Midbrain (tissue), 1 donor: ENCODE results near the gene FGF2.
"Not testable (repeated sequence)": the region's sequence is repeated elsewhere in the genome, so short reads cannot be mapped to it uniquely, and the experiment has no call there.

Source experiments
- DNase-seq: peaks from one replicate; lab custom pipeline; 2025; lab: John Stamatoyannopoulos, UW

Gene FGF2

GRCh38 chr4:122814426-122814825 is 12.2 kb upstream of the FGF2 start:
- DNase-seq: no peak

DNA sequence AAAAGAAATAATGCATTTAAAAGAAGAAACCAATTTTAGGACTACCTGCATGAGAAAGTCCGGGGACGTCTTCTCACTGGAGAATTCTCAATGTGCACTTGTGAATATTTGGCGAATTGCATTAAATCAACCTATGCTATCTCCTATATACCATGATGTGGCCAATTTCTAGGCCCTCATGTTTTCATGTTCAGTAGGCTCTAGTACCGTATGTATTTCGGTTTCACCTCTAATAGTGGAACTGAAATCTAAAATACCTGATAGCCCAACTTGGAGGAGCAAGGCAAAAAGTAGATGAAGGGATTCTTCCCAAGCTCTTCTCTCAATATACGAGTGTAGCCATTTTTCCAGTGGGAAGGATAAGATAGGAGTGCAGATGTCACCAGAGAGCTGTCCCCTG is 11.4 kb upstream of the FGF2 start:
- no peak for DNase-seq

DNA sequence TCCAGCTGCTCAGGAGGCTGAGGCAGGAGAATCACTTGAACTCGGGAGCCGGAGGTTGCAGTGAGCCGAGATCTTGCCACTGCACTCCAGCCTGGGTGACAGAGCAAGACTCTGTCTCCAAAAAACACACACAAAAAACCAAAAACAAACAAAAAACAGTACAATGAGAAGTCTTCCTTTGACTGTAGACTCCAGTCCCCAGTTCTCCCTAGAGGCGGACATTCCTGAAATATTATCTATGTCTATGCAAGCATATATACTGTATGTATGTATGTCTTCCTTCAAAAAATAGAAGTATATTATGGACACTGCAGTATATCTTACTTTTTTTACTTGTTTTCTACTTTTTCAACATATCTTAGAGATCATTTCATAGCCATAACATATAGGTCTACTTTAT is 10.2 kb upstream of the FGF2 start:
- no peak for DNase-seq

GRCh38 chr4:122819708-122820449 is 6.8 kb upstream of the FGF2 start:
- DNase-seq: no peak

GRCh38 chr4:122821092-122821491 is 5.5 kb upstream of the FGF2 start:
- DNase-seq: no peak

DNA sequence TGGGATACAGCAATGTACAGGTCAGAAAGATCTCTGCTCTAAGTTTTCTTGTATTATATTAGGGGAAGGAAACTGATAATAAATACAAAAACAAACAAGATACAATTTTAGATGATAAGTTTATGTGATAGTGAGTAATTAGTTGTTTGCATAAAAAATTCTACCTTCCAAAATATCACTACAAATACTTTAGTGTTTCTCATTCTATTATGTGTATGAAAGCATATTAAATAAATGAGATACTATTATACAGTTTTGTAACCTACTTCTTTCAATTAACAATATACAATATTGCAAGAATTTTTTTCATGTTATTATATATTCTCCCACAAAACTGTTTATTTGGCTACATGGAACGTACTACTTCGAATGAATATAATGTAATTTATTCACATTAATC is 4.2 kb upstream of the FGF2 start:
- DNase-seq: no peak

GRCh38 chr4:122823476-122823875 is 3.2 kb upstream of the FGF2 start:
- DNase-seq: no peak

DNA sequence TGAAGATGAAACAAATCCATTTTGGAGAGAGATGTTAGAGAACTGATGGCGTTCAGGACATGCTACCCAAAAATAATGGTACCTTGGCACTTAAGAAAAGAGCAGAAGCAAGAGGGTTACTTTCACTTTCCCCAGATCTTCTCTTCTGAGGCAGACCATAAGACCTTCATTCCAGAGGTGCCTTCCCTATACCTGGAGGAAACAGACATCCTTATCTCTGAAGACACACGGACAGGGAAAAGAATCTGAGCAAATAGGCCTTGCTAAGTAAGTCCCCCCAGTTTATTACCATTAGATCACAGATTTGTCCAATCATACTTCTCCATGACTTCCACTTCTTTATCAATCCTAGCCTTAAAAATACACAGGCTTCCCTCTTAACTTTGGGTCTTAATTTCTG is 2.0 kb upstream of the FGF2 start:
- no peak for DNase-seq

- no peak for DNase-seq
Observed at GRCh38 chr4:122826079-122826527, 528 bp upstream of the FGF2 start.

- DNase-seq: peak; percentile 31
Observed at GRCh38 chr4:122827258-122827878, 737 bp downstream of the FGF2 start.

DNA sequence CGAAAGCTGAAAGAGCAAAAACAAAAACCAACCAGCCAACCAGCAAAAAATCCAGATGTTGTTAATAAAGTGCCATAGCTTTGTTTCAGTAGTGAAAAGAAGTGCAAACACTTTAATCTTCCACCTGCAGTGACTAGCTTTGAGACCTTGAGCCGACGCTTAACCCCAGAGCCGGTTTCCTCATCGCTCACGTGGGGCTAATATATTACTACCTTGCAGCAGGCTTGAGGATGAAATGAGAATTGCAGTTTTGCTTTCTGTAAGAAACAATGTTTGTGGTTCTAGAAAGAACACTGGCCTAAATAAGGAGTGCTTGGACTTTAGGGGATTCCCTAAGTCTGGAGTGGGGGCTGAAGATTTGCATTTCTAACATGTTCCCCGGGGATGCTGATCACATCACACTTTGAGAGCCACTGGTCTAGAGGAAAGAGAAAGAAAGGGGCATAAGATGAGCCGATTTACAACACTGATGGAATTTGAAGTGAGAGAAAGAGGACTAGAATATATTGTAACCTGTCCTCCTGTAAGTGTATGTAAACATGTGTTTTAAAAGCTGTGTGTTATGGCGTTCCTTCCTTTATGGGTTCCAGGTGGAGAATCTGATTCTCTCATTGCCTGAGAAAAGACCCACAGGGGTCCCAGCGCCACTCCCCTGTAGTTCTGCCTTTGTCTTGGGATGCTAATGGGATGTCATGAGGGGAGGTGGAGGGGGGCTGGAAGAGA is 1.4 kb downstream of the FGF2 start:
- peak; percentile 19 for DNase-seq

- DNase-seq: no peak
Observed at GRCh38 chr4:122830426-122831095, 3.9 kb downstream of the FGF2 start.

GRCh38 chr4:122831515-122832196 is 5.0 kb downstream of the FGF2 start:
- no peak for DNase-seq

DNA sequence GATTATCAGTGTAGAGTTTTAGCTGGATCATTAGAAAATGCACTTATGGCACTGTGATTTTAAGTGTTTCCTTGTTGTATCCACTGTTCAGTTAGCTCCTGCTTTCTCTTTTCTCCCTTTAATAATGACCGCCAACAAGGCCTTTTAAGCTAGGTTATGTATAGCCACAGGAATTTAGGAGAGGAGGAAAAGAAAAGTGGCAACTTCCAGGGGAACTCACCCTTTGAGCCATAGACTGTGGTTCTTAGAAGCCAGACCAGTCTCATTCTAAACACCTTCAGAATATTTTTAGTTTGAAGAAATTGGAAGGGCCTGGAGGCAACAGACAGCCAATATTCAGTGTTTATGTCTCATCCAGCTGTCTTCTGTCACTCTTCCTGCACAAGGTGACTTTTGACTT is 6.1 kb downstream of the FGF2 start:
- DNase-seq: no peak

GRCh38 chr4:122833999-122834398 is 7.4 kb downstream of the FGF2 start:
- DNase-seq: no peak

GRCh38 chr4:122836941-122837340 is 10.3 kb downstream of the FGF2 start:
- DNase-seq: no peak

DNA sequence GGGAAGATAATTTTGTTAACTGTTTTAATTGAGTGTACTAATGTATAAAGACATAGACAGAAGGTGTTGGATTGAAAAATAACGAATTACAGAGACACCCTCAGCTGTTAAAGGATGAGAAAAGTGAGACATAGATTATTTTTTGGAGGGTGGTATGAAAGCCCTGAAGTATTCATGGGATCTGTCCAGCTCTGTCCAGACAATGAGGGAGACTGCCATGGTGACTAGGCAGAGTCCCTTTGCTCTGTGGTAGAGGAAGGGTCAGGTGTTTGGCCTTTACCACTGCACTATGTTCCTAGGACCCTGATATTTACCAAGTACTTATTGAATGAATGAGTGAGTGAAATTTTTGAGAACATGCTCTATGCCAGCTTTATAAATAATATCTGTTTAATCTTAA is 11.4 kb downstream of the FGF2 start:
- no peak for DNase-seq

DNA sequence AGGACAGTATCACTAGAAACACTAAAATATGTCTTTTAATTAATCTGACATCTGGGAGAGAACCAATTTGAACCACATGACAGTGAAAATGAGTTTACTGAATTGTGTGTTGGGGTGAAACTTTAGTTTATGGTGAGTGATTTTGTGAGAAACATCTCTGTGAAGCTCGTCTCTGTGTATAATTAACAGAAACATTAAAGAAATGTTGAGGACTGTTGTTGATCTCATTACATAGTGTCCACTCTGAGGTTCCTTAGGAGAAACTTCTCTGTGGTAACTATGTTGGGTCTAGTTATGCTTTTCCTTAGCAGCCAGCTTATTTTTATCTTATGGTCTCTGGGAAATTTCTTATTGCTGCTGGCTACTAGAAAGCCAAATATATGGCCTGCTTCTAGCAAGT is 15.8 kb downstream of the FGF2 start:
- DNase-seq: no peak

DNA sequence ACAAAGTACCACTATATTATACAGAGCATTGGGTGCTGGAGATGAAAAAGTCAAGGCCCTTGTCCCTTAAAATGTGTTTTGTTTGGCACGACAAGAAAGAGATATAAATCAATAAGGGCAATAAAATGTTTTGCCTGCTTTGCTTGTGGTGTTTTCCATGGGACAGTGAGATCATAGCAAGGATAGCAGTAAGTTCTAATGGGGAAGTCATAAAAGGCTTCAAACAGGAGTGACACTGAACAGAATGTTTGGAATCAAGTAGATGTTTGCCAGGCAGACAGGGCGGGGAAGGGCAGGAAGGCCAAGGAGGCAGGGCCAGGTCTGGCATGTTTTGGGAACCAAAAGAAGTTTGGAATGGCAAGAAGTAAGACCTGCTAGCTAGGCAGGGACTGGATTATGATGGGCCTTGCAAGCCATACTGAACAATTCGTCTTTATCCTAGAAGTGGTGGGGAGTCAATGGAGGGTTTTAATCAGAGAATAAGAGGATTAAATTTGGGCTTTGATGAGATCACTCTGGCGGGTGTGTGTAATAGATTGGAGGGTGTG is 16.4 kb downstream of the FGF2 start:
- no peak for DNase-seq

- not testable (repeated sequence) for DNase-seq
Observed at GRCh38 chr4:122844391-122844790, 17.8 kb downstream of the FGF2 start.

DNA sequence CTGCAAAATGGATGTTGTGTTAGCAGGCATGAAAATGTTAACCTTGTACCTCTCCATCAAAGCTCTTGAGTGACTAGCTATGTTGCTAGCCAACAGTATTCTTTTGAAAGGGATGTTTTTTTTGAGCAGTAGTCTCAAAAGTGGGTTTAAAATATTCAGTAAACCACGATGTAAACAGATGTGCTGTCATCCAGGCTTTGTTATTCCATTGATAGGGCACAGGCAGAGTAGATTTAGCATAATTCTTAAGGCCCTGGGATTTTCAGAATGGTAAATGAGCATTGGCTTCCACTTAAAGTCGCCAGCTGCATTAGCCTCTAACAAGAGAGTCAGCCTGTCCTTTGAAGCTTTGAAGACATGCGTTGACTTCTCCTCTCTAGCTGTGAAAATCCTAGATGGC is 18.4 kb downstream of the FGF2 start:
- no peak for DNase-seq

DNA sequence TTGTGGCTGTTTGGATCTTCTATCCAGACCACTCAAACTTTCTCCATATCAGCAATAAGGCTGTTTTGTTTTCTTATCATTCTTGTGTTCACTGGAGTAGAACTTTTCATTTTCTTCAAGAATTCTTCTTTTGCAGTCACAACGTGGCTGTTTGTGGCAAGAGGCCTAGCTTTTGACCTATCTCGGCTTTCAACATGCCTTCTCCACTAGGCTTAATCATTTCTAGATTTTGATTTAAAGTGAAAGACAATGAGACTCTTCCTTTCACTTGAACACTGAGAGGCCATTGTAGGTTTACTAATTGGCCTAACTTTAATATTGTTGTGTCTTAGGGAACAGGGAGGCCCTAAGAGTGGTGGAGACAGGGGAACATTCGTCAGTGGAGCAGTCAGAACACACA is 19.1 kb downstream of the FGF2 start:
- no peak for DNase-seq
